Amniotic epithelial cell (primary cell): ENCODE results near the gene DLX4.

Experiments used
- DNase-seq: peaks from one replicate; pipeline ENCODE4 v3.0.0-alpha.2; 2010; ENCODE audit warnings: low read depth

Gene DLX4

GRCh38 chr17:49969134-49969759 lies at the start of gene DLX4:
DLX4 (plus strand) TSS chr17:49969190; CDS start chr17:49969469, 279 bp downstream.
- no peak for DNase-seq

- no peak for DNase-seq
Observed at GRCh38 chr17:49920030-49920769, 48.8 kb upstream of the DLX4 start.

- DNase-seq = no peak
Observed at GRCh38 chr17:49922095-49922494, 46.9 kb upstream of the DLX4 start.

- DNase-seq = no peak
Observed at GRCh38 chr17:49924116-49924515, 44.9 kb upstream of the DLX4 start.

GRCh38 chr17:49924589-49924988 lies 44.4 kb upstream of the DLX4 start:
- DNase-seq = no peak

- DNase-seq = no peak
Observed at GRCh38 chr17:49925921-49926320, 43.1 kb upstream of the DLX4 start.

- DNase-seq = no peak
Observed at GRCh38 chr17:49926886-49927285, 42.1 kb upstream of the DLX4 start.

- DNase-seq = no peak
Observed at GRCh38 chr17:49928126-49928800, 40.7 kb upstream of the DLX4 start.

GRCh38 chr17:49928837-49929475 lies 40.0 kb upstream of the DLX4 start:
- DNase-seq = no peak

- no peak for DNase-seq
Observed at GRCh38 chr17:49930880-49931279, 38.1 kb upstream of the DLX4 start.

GRCh38 chr17:49931416-49932137 lies 37.4 kb upstream of the DLX4 start:
- no peak for DNase-seq

- no peak for DNase-seq
Observed at GRCh38 chr17:49932138-49932723, 36.8 kb upstream of the DLX4 start.

GRCh38 chr17:49932901-49933300 lies 36.1 kb upstream of the DLX4 start:
- DNase-seq = no peak

- no peak for DNase-seq
Observed at GRCh38 chr17:49935526-49936210, 33.3 kb upstream of the DLX4 start.

- DNase-seq = no peak
Observed at GRCh38 chr17:49936386-49936785, 32.6 kb upstream of the DLX4 start.

- no peak for DNase-seq
Observed at GRCh38 chr17:49939318-49939717, 29.7 kb upstream of the DLX4 start.

- DNase-seq = no peak
Observed at GRCh38 chr17:49941427-49941826, 27.6 kb upstream of the DLX4 start.

GRCh38 chr17:49942947-49943346 lies 26.0 kb upstream of the DLX4 start:
- DNase-seq = no peak

GRCh38 chr17:49944273-49944870 lies 24.6 kb upstream of the DLX4 start:
- DNase-seq = no peak

- DNase-seq = no peak
Observed at GRCh38 chr17:49946208-49946607, 22.8 kb upstream of the DLX4 start.
